GM13977 (cell line): ENCODE data around the gene OSBPL3.
"Not testable (repeated sequence)": the region's sequence is repeated elsewhere in the genome, so short reads cannot be mapped to it uniquely, and the experiment has no call there.

Source experiments
- DNase-seq: peaks from one replicate; pipeline ENCODE4 v3.0.0; 2012; ENCODE audit warnings: low spot score
- in situ Hi-C: fragments of 300-500 bp; cut with MboI; formaldehyde crosslinking; loops from one replicate; pipeline ENCODE4 v1.12.0; 2022; ENCODE audit warnings: low sequenced_read_pairs, low pct_unique_long_range_greater_than_20kb, mixed read lengths, inconsistent platforms; ENCODE audit not compliant: unreplicated experiment
- TF ChIP-seq, protein P1 (sequence below): IDR thresholded peaks from 2 replicates; pipeline ENCODE4 v1.5.1; 2012; ENCODE audit warnings: mild to moderate bottlenecking, control low read depth; ENCODE audit not compliant: insufficient read depth; ENCODE audit errors: extremely low read depth, missing control alignments

The OSBPL3 gene

DNA sequence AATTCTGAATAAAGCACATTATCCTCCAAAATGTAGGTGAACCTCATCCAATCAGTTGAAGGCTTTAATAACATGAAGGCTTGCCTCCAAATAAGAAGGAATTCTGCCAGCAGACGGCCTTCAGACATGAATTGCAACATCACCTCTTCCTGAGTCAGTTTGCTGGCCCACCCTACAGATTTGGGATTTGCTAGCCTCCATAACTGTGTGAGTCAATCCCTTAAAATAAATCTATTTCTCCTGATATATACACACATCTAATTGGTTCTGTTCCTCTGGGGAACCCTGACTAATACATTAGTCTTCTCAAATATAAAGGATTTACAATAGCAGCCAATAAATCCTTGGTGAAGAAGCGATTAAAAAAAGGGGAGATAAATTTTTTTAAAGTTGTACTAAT is 34.8 kb upstream of the OSBPL3 start:
- TF ChIP-seq, protein P1, sequence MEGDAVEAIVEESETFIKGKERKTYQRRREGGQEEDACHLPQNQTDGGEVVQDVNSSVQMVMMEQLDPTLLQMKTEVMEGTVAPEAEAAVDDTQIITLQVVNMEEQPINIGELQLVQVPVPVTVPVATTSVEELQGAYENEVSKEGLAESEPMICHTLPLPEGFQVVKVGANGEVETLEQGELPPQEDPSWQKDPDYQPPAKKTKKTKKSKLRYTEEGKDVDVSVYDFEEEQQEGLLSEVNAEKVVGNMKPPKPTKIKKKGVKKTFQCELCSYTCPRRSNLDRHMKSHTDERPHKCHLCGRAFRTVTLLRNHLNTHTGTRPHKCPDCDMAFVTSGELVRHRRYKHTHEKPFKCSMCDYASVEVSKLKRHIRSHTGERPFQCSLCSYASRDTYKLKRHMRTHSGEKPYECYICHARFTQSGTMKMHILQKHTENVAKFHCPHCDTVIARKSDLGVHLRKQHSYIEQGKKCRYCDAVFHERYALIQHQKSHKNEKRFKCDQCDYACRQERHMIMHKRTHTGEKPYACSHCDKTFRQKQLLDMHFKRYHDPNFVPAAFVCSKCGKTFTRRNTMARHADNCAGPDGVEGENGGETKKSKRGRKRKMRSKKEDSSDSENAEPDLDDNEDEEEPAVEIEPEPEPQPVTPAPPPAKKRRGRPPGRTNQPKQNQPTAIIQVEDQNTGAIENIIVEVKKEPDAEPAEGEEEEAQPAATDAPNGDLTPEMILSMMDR, result no peak
- in situ Hi-C loops, result no loop called here

DNA sequence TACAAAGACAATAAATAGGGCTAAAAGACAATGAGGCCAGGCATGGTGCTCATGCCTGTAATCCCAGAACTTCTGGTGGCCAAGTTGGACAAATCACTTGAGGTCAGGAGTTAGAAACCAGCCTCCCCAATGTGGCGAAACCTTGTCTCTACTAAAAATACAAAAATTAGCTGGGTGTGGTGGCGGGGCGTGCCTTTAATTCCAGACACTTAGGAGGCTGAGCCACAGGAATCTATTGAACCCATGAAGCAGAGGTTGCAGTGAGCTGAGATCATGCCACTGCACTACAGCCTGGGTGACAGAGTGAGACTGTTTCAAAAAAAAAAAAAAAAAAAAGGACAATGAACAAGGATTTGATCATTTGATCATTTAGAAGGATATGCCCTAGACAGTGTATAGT is 32.7 kb upstream of the OSBPL3 start:
- DNase-seq, in situ Hi-C loops: not testable (repeated sequence)

More for the DNA sequence above, 34.8 kb upstream of the OSBPL3 start:
- DNase-seq, result no peak

DNA sequence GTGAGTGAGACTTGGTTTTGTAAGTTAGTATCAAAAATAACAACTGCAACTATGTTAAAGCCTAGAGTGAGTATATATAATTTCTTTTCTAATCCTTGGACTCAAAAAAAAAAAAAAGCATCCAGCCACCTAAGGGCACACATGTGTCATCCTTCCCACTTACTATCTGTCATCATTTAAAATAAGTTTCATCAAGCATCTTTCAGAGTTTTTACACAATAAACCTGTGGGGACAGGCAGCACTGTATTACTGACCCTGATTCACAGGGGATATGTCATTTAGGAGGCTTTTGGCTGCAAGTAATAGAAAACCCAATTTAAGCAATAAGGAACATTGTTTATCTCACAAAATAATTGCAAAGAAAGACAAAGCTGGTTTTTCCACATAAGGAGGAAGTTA is 32.3 kb upstream of the OSBPL3 start:
- in situ Hi-C loops, result no loop called here
- DNase-seq, result no peak
- TF ChIP-seq, protein P1, result no peak

DNA sequence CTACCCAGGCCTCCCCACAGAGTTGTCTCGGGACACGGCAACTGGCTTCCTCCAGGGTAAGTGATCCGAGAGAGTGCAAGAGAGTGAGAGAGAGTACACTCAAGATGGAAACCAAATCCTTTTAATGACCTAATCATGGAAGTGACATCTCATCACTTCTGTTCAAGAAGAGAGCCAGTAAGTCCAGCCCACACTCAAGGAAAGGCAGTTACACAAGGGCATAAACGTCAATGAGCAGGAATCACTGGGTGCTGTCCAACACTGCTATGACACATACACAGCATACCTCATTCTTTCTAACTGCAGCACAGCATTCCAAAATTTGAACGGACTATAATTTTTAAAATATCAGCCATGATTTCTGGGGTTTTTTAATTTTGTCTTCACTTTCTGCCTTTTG is 29.3 kb upstream of the OSBPL3 start:
- in situ Hi-C loops, result no loop called here
- DNase-seq, result no peak
- TF ChIP-seq, protein P1, result no peak

DNA sequence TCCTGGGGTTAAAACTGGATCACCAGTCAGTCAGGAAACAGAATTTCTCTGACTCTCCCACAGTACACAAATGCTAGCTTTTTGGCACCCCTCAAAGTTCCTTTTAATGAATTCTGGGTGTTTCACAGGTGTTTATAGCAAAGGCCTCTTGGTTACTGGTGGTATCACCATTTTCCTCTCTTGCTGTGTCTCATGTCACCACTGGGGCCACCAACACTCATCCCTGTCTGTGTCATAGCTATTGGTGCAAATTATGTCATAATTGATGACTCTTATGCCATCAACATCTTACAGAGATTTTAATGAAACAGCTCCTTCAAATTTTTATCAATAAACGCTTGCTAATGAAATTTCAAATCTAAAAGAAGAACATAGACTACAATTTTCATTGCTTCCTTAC is 27.7 kb upstream of the OSBPL3 start:
- TF ChIP-seq, protein P1, result no peak
- no peak for DNase-seq
- in situ Hi-C loops, result no loop called here

DNA sequence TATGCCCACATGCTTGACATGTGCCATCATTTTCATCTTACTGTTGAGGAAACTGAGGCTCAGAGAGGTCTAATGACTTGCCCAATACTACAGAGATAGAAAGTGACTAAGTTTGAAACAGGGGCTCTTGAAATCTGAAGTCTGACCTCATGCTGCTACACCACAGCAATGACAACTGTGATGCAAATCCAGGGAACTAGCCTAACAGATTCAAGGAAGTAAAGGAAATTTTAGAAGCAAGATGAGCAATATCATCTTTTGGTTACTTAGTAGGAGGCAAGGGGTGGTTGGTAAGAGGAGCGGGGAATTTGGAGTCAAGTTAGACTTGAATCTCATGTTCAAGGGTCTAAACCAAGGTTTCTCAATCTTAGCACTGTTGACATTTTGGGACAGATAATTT is 26.3 kb upstream of the OSBPL3 start:
- in situ Hi-C loops, result no loop called here
- DNase-seq, result no peak
- TF ChIP-seq, protein P1, result no peak

DNA sequence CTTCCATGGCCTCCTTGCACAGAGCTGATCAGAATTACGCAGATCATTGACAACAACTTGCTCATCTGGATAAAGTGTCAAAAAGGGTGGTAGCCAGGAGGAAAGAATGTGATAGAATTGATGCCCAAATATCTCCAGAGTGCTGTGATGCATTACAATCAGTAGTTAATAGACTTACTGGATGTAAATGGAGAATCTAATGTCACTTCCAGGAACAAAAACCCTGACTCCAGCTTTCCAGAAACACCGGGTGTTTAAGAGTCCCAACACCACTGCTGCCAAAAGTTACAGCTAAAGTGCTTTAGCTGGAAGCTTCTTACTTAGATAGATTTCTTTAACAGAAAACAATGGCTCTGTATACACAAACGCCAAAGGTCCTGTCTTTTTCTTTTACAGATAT is 25.7 kb upstream of the OSBPL3 start:
- TF ChIP-seq, protein P1, result no peak
- DNase-seq, result no peak
- in situ Hi-C loops, result no loop called here

DNA sequence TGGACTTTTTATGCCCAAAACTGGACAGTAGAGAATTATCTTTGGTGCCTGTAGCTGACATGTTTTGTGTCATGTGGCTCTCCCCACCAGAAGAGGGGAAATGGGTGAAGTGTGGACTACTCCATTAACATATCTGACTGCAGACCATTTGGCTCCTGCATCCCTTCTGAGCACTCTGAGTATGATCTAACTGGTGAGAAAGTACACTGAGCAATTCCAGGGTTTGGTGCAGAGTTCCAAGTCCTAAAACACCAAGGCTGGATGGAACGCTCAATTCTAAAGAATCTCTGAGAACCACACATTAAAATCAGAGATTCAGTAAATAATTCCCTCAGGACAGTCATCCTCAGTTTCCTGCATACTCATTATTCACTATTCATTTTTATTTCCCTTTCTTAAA is 22.8 kb upstream of the OSBPL3 start:
- TF ChIP-seq, protein P1, result no peak
- in situ Hi-C loops, result no loop called here
- no peak for DNase-seq
